GM21619 (cell line): ENCODE data around the gene RAB3IL1.
"Not testable (repeated sequence)": the region's sequence is repeated elsewhere in the genome, so short reads cannot be mapped to it uniquely, and the experiment has no call there.

Source experiments
- ATAC-seq: cut with Tn5 transposase; IDR thresholded peaks from one replicate; pipeline ENCODE4 v1.9.1; 2021; ENCODE audit not compliant: unreplicated experiment

The RAB3IL1 gene

GRCh38 chr11:61954106-61954850, 36.9 kb upstream of the RAB3IL1 start:
- ATAC-seq = no peak

DNA sequence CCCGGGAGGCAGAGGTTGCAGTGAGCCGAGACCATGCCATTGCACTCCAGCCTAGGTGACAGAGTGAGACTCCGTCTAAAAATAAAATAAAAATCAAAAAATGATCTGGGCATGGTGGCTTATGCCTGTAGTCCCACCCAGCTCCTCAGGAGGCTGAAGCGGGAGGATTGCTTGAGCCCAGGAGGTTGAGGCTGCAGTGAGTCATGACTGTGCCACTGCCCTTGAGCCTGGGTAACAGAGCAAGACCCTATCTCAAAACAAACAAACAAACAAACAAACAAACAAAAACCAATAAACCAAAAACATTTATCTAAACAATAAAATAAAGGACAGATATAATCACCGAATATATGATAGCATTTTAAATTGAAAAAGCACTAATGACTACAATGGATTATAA, 36.3 kb upstream of the RAB3IL1 start:
- ATAC-seq = not testable (repeated sequence)

GRCh38 chr11:61952882-61953281, 35.5 kb upstream of the RAB3IL1 start:
- ATAC-seq = no peak

DNA sequence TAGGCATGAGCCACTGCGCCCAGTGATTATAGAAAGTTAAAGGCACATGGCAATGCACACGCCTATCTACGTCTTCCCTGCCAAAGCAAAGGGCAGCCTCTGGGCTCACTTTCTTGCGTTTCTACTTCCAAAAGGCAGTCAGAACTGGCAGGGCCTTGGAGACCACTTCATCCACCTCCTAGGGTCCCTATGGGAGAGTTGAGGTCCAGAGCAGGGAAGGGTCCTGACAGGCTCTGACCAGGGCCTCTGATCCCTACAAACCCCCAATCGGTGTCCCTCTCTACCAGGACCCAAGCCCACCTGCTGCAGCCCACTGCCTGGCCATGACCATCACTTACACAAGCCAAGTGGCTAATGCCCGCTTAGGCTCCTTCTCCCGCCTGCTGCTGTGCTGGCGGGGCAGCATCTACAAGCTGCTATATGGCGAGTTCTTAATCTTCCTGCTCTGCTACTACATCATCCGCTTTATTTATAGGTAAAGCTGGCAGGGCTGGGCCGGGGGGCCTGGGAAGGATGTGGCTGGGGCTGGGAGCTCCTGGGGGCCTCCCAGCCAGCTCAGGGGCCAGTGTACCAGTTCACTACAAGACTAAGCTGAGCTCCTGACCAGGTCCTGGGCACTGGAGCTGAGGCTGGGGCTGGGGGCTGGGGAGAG, 34.2 kb upstream of the RAB3IL1 start:
- no peak for ATAC-seq

DNA sequence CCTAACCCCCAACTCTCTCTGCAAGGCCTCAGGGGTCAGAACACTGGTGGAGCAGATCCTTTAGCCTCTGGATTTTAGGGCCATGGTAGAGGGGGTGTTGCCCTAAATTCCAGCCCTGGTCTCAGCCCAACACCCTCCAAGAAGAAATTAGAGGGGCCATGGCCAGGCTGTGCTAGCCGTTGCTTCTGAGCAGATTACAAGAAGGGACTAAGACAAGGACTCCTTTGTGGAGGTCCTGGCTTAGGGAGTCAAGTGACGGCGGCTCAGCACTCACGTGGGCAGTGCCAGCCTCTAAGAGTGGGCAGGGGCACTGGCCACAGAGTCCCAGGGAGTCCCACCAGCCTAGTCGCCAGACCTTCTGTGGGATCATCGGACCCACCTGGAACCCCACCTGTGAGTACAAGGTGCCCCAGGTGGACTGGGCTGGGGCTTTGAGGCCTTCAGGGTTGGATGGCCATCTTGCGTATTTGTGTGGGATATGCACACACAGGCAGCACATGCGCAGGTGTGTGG, 32.7 kb upstream of the RAB3IL1 start, which contains the start of gene BEST1:
Gene BEST1, plus strand, starts transcription at position 317 of the 513 bp plus-strand sequence. CDS start 1,456 bp downstream, outside the sequence.
- ATAC-seq = no peak

DNA sequence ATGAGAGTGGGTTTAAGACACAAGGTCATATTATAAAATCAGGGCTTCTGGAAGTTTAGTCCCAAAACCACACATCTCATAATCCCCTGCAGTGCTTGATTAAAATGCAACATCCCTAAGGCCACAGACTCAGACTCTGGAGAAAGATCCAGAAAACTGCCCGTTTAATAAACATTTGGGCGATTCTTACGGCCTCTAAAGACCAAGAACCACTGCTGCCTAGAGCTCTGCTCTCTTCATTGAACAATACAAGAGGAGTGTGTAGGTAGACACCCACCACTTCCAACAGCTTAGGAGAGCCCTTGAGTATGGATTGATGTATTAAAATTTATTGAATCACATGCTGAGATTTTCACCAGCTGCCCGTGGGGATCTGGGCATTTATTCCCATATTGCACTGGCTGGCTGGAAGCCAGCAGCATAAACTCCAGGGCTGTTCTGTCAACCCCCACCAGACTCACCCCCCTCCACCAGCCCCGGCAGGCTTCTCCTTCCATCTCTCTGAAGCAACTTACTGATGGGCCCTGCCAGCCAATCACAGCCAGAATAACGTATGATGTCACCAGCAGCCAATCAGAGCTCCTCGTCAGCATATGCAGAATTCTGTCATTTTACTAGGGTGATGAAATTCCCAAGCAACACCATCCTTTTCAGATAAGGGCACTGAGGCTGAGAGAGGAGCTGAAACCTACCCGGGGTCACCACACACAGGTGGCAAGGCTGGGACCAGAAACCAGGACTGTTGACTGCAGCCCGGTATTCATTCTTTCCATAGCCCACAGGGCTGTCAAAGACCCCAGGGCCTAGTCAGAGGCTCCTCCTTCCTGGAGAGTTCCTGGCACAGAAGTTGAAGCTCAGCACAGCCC, 32.0 kb upstream of the RAB3IL1 start:
- no peak for ATAC-seq

DNA sequence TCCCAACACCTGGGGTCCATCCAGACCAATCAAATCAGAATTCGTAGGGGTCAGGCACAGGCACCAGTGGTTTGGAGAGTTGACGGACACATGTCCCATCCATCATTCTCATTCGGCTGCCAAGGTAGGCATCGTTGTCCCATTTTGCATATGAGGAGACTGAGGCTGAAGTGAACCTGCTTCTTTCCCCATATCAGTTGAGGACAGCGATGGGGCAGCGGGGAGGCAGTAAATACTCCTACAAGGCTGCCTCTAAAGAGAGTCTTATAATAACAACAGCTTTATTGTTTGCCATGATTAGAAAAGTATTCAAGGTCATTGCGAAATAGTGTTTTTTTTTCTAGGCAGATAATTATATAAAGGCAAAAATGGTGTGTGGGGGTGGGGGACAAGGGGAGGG, 31.1 kb upstream of the RAB3IL1 start:
- ATAC-seq = no peak

DNA sequence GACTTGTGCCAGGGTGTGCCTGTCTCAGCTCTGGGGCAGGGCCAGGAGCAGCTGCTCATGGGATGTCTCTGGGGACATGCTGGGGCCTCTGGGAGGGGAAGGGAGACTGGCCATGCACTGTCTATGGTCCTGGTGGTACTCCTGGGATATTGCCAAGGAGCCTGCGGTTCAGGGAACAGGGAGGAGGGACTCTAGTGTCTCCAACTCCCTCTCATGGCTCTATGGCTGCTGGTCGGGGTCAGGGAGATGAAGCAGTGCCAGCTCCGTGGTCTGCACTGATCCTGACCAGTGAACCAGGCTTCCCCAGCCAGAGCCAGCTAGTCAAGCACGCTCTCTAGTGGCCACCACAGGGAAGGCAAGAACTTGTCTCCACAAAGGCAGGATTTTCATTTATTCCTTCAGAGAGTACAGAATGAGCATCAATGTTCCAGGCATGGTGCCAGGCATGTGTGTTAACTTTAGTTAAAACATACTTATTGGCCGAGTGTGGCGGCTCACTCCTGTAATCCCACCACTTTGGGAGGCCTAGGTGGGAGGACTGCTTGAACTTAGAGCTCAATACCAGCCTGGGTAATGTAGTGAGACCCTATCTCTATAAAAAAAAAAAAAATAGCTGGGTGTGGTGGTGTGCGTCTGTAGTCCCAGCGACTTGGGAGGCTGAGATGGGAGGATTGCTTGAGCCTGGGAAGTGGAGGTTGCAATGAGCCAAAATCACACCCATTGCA, 30.3 kb upstream of the RAB3IL1 start:
- ATAC-seq = peak; percentile 54

DNA sequence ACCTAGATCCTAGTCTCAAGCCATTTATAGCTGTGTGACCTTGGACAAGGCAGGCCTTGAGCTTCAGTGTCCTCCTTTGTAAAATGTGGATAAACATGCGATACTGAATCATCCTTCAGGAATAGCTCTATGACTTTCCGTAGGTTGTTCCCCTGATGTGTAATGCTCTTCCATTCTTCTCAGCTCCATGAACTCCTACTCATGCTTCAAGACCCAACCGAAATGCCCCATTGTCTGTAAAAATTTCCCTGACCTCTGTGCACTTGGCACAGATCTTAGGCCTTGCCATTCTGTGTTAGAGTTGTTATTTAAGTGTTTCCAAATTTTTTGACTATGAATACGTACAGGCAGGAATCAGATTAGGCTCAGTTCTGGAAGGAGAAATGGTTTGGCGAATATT, 29.5 kb upstream of the RAB3IL1 start:
- ATAC-seq = no peak

- ATAC-seq = no peak
Measured at GRCh38 chr11:61945191-61945590, 27.8 kb upstream of the RAB3IL1 start.

DNA sequence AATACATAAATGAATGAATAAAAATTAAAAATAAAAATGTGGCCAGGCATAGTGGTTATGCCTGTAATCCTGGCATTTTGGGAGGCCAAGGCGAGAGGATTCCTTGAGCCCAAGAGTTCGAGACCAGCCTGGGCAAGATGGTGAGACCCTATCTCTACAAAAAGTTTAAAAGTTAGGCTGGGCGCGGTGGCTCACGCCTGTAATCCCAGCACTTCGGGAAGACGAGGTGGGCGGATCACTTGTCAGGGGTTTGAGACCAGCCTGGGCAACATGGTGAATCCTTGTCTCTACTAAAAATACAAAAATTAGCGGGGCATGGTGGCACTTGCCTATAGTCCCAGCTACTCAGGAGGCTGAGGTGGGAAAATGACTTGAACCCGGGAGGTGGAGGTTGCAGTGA, 23.1 kb upstream of the RAB3IL1 start:
- ATAC-seq = no peak

DNA sequence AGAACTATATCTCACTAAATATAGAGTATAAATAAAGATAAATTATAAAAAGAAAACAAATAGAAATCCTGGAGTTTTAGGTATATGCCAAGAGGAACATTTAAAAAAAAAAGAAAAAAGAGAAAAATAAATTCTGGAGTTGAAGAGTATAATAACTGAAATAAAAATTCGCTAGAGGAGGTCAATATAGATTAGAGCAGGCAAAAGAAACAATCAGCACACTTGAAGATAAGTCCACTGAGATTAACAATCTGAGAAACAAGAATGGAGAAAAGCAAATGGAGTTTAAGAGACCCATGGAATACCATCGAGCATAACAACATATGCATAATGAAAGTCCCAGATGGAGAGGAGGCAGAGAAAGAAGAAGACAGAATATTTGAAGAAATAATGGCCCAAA, 18.5 kb upstream of the RAB3IL1 start:
- ATAC-seq = no peak

DNA sequence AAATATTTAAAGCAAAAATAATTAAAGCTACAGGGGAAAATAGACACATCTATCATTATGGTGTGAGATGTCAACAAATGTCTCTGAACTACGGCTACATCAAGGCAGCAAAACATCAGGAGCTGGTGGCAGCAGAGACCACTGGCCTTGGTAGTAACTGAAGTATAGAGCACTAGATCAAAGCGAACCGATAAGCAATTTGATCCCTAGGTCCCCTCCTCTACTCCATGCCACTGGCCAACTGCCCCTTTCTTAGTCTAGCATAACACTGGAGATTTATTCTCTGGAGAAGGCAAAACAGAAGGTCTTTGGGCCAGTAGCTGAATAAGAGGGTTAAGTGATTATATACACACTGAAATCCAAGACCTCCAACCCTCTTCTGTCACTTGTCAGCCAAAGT, 13.6 kb upstream of the RAB3IL1 start:
- ATAC-seq = no peak

- ATAC-seq = no peak
Measured at GRCh38 chr11:61928606-61929005, 11.2 kb upstream of the RAB3IL1 start.

DNA sequence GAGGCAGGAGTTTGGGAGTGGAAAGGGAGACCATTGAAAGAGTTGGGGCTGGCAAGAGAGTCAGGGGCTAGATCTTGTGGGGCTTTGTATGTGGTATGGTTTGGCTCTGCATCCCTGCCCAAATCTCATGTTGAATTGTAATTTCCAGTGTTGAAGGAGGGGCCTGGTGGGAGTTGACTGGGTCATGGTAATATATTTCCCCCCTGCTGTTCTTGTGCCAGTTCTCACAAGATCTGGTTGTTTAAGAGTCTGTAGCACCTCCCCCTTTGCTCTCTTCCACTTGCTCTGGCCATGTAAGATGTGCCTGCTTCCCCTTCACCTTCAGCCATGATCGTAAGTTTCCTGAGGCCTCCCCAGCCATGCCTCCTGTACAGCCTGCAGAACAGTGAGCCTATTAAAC, 10.1 kb upstream of the RAB3IL1 start:
- ATAC-seq = no peak

DNA sequence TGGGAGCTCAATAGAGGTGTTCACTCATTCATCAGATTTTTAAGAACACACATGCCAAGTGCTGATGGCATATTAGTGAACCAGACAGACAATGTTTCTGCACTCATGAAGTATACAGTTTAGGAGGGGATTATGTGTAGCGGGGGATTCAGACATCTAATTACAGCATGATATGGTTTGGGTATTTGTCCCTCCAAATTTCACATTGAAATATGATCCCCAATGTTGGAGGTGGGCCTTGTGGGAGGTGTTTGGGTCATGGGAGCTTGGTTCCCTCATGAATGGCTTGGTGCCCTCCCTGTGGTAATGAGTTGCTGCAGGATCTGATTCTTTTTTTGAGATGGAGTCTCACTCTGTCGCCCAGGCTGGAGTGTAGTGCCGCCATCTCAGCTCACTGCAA, 8.9 kb upstream of the RAB3IL1 start:
- ATAC-seq = no peak

DNA sequence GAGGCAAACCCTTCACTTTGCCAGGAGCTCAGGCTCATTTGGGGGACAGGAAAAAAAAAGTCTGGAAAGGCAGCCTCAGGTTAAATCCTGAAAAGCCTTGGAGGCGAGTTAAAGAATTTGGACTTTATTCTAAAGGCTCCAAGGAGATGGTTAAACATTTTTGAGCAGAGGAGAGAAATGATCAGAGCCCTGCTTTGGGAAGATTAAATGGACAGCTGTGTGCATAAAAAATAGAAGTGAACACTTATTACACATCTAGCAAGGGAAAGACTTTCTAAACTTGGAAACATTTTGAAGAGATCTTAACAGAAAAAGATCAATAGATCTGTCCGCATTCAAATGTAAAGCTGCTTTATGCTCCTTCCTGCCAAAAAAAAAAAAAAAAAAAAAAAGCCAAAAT, 8.4 kb upstream of the RAB3IL1 start:
- ATAC-seq = no peak

- ATAC-seq = no peak
Measured at GRCh38 chr11:61924064-61924455, 6.7 kb upstream of the RAB3IL1 start.

GRCh38 chr11:61923166-61924063, 6.0 kb upstream of the RAB3IL1 start:
- ATAC-seq = no peak

DNA sequence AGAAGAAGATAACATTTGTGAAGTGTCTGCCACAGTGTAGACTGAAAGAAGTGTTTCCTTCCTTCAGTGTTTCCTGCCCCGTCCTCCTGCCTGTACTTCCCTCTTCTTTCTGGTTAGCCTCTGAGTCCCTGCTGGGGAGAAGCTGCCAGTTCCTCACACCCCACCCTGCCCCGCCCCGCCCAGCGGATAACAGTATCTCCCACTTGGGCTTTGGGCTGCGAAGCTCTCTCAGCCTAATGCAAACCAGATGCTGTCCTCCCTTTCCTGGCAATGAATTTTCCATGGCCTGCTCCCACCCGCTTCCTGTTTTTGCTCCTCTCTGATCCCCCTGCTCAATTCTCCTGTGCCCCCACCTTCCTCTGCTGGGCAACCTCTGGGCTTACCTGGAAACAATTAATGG, 5.2 kb upstream of the RAB3IL1 start:
- ATAC-seq = no peak
